ENCODE results near the gene MACROD1.

The MACROD1 gene

GRCh38 chr11:64071849-64072248 lies 94.1 kb downstream of the MACROD1 start:
- no peak for DNase-seq

- no peak for DNase-seq
Observed at GRCh38 chr11:64070314-64070681, 95.6 kb downstream of the MACROD1 start.

- no peak for DNase-seq
Observed at GRCh38 chr11:64069401-64070313, 96.3 kb downstream of the MACROD1 start.

DNA sequence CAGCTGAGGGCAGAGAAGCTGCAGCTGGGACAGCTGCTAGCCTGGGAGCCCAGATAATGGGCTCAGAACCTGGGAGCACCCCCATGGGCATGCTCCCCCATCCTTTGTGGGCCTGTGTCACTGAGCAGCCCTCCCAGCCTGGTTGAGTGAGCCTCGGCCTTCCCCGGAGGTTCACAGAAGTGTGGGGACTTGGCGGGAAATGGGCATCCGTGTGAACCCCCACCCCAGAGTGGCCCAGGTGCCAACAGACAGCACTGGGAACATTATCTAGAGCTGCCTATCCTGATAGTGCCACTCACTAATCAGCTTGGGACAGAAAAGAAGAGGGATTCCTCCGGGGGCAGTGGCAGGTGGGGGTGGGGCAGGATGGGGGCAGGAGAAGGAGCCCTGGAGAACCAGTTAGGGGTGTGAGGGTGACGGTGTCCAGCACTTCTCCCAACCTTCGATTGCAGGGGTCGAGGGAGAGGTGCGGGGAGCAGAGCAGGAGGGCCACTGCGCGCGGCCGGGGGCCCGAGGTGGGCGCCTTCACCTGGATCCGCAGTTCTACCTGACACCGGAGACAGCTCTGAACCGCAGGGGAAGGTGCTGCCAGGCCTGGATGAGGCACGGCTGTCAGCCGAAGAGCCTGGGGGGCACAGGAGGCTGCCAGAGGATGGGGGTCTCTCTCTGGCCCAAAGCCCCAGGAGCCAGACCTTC lies 97.1 kb downstream of the MACROD1 start:
- DNase-seq: no peak

DNA sequence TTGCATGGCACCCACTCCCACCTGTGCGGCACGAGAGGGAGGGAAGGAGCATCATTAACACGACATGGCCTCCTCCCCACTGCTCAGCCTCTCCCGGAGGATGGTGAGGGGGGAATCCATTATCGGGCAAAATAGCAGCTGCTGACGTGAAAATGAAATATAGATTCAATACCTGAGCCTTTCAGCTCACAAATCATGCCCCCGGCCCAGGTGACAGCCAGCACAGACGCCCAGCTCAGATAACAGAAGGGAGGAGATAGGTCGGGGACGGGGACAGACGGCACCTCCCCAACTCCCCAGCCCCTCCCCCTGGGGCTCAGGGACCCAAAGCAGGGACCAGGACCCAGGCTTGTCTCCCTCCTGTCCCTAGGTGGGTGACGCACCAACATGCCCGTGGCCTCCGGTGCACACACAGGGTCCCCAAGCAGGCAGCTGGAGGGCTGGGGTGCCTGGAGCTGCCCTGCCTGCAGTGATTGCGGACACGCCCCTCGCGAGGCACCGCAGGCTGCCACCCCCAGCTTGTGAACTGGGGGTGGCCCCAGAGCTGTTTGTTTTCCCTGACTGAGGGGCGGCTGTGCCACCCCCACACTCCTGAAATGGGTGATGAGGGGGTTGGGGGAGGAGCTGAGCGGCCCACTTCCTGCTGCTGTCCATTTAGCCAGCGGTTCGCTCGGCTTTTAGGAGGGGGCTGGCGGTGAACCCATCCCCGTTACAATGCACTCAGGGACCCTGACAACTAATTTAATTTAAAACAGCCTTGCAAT lies 98.5 kb downstream of the MACROD1 start:
- DNase-seq: no peak

DNA sequence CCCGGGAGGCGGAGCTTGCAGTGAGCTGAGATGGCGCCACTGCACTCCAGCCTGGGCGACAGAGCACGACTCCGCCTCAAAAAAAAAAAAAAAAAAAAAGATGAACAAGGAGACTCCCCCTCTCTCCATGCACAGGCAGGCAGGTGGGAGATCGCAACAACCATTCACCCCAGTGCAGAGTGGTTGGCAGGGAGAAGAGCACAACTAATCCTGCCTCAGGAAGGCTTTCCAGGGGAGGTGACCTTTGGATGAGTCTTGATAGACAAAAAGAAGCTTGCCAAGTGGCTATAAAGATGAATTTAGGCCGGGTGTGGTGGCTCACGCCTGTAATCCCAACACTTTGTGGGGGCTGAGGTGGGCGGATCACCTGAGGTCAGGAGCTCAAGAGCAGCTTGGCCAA lies 100.2 kb downstream of the MACROD1 start:
- no peak for DNase-seq

GRCh38 chr11:64065141-64065465 lies 100.8 kb downstream of the MACROD1 start:
- DNase-seq: no peak

DNA sequence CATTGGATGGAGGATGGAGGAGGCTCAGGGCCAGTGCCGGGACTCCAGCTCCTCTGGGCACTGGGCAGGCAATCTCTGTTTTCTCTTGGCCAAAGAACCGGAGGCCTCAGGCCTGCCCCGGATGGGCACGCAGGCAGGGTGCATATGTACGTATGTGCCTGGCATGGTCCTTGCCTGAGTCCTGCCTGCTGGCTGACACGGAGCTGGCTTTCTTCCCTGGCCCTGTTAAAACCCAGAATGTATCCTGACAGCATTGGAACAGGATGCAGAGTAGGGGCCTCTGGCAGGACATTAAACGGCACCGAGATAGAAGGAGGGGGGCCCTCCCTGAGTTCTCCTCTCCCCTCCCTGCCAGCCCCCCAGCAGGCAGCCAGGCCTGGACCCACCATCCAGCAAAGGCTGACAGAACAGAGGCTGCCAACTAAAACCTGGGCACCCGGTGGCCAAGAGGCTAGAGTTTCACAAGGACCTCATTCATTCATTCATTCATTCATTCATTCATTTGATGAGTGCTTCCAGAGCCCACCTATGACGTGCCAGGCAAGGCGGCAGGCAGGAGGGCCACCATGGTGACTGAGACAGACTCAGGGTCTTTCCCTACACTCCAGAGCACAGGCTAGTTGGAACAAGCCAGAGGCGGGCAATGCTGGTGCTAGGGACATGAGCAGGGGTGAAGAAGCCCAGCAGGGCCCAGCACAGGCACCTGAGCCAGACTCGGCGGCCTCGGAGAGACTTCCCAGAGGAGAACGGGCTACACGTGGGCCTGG lies 101.4 kb downstream of the MACROD1 start:
- DNase-seq: no peak

DNA sequence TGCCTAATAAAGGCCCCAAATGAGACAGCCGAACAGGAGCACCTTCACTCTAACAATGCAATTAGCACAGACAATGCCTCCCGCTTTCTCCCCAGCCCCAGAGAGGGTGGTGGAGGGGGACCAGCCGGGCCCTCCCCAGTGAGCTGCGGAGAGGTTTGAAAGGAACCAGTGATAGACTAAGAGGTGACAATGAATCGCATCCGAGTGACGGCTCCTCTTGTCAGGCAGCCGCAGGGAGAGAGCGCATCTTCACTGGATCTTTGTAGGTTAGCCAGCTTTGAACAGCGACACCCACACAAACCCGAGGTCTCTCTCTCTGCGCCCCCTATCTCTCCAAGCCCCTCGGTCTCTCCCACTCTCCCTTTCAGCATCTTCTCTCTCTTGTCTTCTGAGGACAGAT lies 102.1 kb downstream of the MACROD1 start:
- DNase-seq: no peak

DNA sequence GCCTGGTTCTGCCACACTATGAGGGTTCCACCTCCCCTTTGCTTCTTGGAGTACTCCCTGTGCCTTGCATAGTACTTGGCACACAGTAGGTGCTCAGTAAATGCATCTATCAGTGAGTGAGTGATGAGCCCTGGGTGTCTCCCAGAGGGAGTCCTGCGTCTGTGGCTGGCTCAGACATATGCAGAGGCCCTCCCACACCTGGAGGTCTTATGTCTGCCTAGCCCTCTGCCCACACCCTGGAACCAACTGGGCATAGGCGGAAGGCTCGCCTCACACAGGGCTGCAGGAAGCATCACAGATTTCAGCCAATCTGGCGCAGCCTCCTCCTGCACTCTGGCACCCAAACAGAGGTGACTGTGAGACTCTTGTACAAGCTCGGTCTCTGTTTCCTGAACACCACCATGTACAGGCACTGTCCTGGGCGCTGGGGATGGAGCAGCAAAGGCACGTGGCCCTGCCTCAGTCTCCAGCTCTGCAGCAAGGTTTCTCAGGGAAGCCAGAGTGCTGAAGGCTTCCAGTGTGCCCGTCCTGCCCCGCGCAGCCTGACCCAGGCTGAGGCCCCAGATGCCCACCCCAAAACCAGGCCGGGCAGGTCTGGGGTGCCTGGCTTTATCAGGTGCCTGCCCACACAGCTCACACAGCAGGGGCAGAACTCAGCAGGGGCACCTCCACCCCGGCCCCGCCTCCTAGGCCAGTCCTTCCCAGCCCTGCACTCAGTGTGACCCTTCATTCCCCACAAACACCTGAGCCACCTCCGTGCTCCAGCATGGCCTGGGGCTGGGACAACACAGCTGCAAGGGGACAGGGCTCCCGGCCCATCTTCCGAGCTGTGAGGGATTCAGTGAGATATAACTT lies 103.5 kb downstream of the MACROD1 start:
- DNase-seq: no peak

DNA sequence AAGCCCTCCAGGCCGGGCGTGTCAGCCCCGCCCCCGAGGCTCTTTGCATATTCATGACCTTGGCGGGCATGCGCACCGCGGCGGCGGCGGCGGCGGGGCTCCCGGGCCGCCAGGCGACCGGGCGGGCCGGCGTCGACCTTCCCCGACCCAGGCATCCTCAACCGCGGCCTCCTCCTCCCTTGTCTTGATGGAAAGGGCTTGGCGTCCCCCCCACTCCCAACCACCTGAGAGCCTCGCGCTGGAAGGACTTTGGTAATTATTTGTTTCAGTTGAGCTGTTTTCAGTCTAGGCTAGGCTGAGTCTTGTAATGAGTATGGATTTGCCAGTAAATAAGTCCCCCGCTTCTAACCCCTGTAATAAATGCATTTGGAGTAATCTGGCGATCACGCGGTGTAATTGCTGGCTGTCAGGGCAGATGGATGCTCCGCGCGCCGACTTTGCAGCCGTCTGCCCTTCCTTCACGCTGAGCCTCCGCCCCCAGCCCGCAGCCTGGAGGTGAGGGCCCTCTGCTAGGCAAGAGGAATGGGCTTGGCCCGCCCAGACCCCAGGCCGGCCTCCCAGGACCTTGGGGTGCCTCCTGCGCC lies 105.0 kb downstream of the MACROD1 start:
- no peak for DNase-seq

DNA sequence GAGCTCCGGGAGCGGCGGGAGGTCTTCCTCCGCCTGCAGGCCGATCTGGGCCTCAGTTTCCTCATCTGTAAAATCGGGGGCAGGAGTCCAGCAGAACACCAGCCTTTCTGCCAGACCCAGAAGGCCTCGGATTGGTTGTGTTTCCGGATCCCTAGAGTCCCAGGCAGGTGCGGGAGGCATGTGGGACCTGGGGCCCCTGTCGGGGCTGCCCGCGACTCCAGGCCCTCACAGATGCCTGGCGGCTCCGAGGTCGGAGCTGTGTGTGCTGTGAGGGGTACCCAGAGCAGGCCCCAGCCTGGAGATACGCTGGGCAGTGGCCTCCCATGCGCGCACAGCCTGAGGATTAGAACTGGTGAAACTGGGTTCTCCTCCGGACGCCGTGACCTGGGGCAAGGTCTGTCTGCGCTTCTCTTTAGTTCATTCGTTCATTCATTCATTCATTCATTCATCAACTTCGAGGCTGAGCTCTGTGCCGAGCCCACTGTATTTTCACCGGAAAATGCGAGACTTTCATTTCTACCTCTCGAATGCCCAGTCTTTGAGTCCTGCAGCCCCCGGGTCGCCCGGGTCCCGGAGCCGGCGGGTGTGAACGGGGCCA lies 105.6 kb downstream of the MACROD1 start:
- no peak for DNase-seq

DNA sequence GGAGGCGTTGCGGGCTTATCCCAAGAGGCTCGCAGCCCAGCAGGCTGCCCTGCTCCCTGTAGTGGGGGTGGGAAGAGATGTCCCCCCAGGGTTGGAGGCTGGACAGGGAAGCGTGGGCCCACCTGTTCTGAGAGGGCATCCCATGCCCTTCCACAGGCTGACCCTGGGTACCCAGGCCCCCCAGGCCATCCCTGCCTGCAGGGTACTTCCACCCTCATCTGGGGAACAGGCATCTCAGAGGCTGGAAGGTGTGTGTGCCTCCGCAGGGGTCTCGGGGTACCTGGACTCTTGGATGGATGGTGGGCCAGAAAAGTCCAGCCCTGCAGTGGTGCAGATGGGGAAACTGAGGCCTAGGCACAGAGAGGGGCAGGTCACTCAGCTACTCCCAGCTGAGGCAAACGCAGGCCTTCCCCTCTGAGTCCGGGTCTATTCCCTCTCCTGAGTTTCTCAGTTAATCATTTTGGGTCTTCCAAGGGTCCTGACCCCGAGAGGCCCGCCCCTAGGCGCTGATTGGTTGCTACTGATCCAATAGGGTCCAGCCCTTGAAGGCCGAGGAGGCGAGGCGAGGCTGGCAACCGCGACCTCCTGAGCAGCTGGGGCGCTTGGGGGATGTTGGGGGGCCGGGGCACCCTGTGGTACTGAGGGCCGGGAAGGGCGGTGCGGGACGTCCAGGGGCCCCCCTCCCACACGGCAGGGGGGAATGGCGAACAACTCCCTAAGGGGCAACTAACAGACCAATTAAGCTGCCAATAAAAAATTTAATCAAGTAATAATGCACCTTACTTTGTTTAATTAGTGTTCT lies 106.4 kb downstream of the MACROD1 start:
- DNase-seq: no peak

DNA sequence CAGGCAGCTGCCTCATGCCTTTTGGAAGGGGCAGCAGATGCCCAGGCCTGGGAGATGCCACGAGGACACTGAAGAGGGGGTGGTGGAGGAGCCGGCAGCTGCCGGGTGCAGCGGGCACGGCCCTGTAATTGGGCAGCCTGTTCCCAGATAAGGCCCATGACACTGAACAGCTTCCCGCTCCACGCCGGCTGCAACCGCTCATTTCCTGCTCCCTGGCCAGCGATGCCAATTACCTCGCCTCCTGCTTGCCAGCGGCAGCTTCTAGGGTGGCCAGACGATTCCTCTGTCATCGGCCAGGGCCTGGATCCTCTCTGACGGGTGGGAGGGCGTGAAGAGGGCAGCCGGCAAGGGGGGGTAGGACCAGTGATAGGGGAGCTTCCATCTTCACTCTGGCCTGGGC lies 107.4 kb downstream of the MACROD1 start:
- DNase-seq: no peak

GRCh38 chr11:64057890-64058289 lies 108.0 kb downstream of the MACROD1 start:
- no peak for DNase-seq

DNA sequence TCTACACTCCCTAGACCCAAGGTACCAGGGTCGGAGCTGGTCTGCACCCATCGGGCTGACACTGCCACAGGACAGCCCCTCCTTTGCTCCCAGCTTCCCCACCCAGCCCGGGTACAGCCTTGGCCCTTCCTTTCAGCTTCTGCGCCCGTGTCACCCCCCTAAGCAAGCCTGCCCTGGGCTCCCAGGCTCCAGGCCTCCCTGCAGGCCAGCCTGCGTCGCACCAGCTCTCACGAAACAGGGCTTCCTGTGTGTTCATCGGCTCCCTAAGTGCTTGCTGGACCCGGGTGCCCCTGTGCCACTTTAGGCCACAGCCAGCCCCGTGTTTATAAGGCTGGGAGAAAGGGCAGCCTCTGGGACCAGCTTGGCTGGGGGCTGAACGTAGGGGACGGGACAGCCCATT lies 109.1 kb downstream of the MACROD1 start:
- no peak for DNase-seq

DNA sequence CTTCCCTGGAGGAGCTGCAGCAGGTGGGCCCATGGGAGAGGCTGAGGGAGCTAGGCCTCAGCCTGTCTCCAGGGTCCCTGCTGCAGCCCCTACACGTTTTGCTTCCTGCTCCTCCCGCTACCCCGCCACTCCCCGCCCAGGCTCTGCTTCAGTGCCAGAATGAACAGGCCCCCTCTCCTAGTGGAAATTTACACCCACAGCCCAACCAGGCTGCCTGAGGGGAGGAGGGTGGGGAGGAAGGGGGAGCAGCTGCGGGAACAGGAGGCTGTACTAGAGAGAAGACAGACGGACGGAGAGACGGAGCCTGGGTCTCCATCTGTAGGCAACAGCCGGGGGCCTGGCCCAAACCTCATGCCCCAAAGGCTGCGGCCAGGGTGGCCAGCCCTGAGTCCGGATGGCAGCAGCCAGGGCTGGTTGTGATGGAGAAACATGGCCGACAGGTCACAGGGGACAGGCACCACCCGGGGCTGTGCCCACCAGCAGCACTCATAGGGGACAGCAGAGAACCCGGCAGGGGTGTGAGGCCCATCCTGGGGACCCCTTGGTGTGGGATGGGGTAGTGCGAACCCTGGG lies 109.6 kb downstream of the MACROD1 start:
- no peak for DNase-seq

DNA sequence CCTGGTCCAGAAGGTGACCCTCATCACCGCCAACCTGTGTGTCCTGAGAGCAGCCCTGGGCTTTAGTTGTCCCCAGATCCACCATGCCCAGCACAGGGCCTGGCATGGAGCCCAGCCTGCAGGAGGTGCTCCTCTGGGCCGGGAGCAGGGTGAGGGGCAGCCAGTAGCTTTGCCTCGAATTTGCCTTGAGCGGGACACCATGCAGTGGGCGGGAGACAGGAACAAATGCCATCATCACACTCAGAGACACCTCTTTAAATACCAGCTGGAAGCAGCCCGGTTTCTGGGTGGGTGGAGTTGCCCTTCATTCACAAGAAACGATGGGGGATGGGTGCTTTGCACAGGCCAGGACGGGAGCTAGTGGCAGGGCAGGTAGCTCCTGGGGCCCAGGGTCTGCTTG lies 110.8 kb downstream of the MACROD1 start:
- no peak for DNase-seq

GRCh38 chr11:64053699-64054098 lies 112.2 kb downstream of the MACROD1 start:
- no peak for DNase-seq

Measured in NCI-H1930 (cell line).